Stomach (tissue), 4 donors: ENCODE results near the gene GREB1L.

Experiments
- POLR2AphosphoS5 ChIP-seq, 3 donors: sonication (generic); formaldehyde crosslinking; IDR thresholded peaks; one replicate each; pipeline ENCODE4 v1.6.1; 2016; ENCODE audit warnings: antibody characterized with exemption in 3 of 3
- TF ChIP-seq, protein P1 (sequence below), 7 experiments: fragments of 450-650 bp in 4 of 7; fragments of 200-600 bp in 3 of 7; sonication (generic) in 3 of 7; IDR thresholded peaks; one replicate each; pipeline ENCODE4 v1.5.1; 2016 to 2019; ENCODE audit warnings: antibody characterized with exemption in 7 of 7, control low read depth in 2 of 7, mild to moderate bottlenecking in 1 of 7

DNA sequence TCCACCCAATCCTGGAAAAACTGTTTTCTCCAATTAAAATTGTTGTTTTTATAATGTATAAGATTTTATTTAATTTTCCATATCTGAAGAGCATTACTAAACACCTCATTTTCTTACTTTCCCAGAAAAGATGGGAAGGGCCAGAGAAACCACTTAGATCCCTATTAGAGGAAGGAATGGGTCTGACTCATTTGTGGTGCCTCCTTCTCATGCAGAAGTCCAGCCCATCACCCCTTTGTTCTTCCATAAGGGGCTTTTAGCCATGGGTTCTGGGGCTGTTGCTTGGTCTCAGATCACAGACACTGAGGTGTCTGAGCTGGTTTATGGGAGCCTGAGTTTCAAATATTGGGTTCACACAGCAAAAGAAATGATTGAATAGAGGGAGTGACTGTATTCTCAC, 206.3 kb downstream of the GREB1L start:
- TF ChIP-seq POLR2AphosphoS5 (IDR thresholded peaks at IDR 0.05), result no peak
- TF ChIP-seq, protein P1, sequence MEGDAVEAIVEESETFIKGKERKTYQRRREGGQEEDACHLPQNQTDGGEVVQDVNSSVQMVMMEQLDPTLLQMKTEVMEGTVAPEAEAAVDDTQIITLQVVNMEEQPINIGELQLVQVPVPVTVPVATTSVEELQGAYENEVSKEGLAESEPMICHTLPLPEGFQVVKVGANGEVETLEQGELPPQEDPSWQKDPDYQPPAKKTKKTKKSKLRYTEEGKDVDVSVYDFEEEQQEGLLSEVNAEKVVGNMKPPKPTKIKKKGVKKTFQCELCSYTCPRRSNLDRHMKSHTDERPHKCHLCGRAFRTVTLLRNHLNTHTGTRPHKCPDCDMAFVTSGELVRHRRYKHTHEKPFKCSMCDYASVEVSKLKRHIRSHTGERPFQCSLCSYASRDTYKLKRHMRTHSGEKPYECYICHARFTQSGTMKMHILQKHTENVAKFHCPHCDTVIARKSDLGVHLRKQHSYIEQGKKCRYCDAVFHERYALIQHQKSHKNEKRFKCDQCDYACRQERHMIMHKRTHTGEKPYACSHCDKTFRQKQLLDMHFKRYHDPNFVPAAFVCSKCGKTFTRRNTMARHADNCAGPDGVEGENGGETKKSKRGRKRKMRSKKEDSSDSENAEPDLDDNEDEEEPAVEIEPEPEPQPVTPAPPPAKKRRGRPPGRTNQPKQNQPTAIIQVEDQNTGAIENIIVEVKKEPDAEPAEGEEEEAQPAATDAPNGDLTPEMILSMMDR (IDR thresholded peaks at IDR 0.05), result no peak
